GM18526 (cell line): ENCODE results near the gene FAM83C.

Experiments
- POLR2A ChIP-seq: IDR thresholded peaks from 3 replicates; pipeline ENCODE4 v1.6.1; 2011; ENCODE audit not compliant: insufficient read length; ENCODE audit errors: extremely low read depth

Gene FAM83C

GRCh38 chr20:35326021-35326739, 34.0 kb upstream of the FAM83C start:
- no peak for TF ChIP-seq POLR2A

GRCh38 chr20:35325401-35325800, 33.2 kb upstream of the FAM83C start:
- no peak for TF ChIP-seq POLR2A

GRCh38 chr20:35320396-35321126, 28.3 kb upstream of the FAM83C start:
- TF ChIP-seq POLR2A, result no peak

GRCh38 chr20:35319871-35320197, 27.6 kb upstream of the FAM83C start:
- TF ChIP-seq POLR2A, result no peak

- TF ChIP-seq POLR2A, result no peak
Observed at GRCh38 chr20:35319192-35319870, 27.1 kb upstream of the FAM83C start.

- TF ChIP-seq POLR2A, result no peak
Observed at GRCh38 chr20:35318502-35319157, 26.4 kb upstream of the FAM83C start.

GRCh38 chr20:35317416-35318210, 25.4 kb upstream of the FAM83C start:
- no peak for TF ChIP-seq POLR2A

GRCh38 chr20:35316086-35316485, 23.9 kb upstream of the FAM83C start:
- TF ChIP-seq POLR2A, result no peak

GRCh38 chr20:35314816-35315631, 22.8 kb upstream of the FAM83C start:
- no peak for TF ChIP-seq POLR2A

GRCh38 chr20:35312318-35312717, 20.1 kb upstream of the FAM83C start:
- no peak for TF ChIP-seq POLR2A

GRCh38 chr20:35311822-35312221, 19.6 kb upstream of the FAM83C start:
- TF ChIP-seq POLR2A, result no peak

- no peak for TF ChIP-seq POLR2A
Observed at GRCh38 chr20:35311409-35311808, 19.2 kb upstream of the FAM83C start.

- TF ChIP-seq POLR2A, result no peak
Observed at GRCh38 chr20:35307666-35308653, 15.7 kb upstream of the FAM83C start.
